Measurements from ENCODE around the gene ZDHHC3.

DNA sequence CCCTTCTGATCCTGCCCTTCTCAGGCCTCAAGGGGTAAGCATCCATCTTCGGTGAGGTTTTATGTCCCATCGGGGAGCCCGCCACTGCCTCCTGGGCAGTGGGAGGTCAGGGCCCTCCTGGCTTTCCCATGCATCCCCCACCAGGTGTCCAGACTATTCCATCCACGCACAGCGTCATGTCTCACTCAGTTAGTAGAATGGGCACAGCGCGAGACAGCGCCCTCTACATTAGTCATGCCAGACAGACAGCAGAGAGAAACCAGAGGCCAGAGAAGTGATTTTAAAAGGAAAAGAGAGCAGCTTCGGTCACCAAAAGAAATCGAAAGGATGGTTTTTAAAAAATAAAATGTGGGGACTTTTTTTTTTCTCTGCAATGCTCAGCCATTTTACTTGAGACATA is 49.8 kb downstream of the ZDHHC3 start:
- TF ChIP-seq, protein P1, sequence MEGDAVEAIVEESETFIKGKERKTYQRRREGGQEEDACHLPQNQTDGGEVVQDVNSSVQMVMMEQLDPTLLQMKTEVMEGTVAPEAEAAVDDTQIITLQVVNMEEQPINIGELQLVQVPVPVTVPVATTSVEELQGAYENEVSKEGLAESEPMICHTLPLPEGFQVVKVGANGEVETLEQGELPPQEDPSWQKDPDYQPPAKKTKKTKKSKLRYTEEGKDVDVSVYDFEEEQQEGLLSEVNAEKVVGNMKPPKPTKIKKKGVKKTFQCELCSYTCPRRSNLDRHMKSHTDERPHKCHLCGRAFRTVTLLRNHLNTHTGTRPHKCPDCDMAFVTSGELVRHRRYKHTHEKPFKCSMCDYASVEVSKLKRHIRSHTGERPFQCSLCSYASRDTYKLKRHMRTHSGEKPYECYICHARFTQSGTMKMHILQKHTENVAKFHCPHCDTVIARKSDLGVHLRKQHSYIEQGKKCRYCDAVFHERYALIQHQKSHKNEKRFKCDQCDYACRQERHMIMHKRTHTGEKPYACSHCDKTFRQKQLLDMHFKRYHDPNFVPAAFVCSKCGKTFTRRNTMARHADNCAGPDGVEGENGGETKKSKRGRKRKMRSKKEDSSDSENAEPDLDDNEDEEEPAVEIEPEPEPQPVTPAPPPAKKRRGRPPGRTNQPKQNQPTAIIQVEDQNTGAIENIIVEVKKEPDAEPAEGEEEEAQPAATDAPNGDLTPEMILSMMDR (IDR thresholded peaks at IDR 0.05): no peak
- TF ChIP-seq POLR2AphosphoS5 (IDR thresholded peaks at IDR 0.05): no peak
